NT2/D1 (cell line): ENCODE data around the gene OR5AN1.
"Not testable (repeated sequence)": the region's sequence is repeated elsewhere in the genome, so short reads cannot be mapped to it uniquely, and the experiment has no call there.

Experiments
- DNase-seq: peaks from one replicate; pipeline ENCODE4 v3.0.0-alpha.2; 2011; ENCODE audit warnings: low read depth, low spot score
- H3K27me3 ChIP-seq: 2 replicates; pipeline ENCODE4 v1.6.0; 2011; ENCODE audit warnings: mild to moderate bottlenecking; ENCODE audit not compliant: insufficient read length, insufficient read depth
- H3K36me3 ChIP-seq: 2 replicates; pipeline ENCODE4 v1.6.1; 2011; ENCODE audit warnings: mild to moderate bottlenecking, low read length, mixed read lengths; ENCODE audit not compliant: insufficient read depth, insufficient read length
- H3K4me1 ChIP-seq: 2 replicates; pipeline ENCODE4 v1.5.1; 2011; ENCODE audit not compliant: insufficient read depth, insufficient read length
- H3K4me3 ChIP-seq: 2 replicates; pipeline ENCODE4 v1.5.1; 2011; ENCODE audit warnings: low read depth; ENCODE audit not compliant: insufficient read length
- H3K9ac ChIP-seq: 2 replicates; pipeline ENCODE4 v1.6.0; 2011; ENCODE audit warnings: low read depth; ENCODE audit not compliant: insufficient read length
- H3K9me3 ChIP-seq: 2 replicates; pipeline ENCODE4 v1.5.1; 2011; ENCODE audit warnings: mild to moderate bottlenecking, low read length; ENCODE audit not compliant: insufficient read depth
- SUZ12 ChIP-seq: IDR thresholded peaks from 2 replicates; pipeline ENCODE4 v1.6.1; 2011; ENCODE audit not compliant: insufficient read length, insufficient read depth; ENCODE audit errors: extremely low read depth
- YY1 ChIP-seq: IDR thresholded peaks from 2 replicates; pipeline ENCODE4 v1.6.1; 2011; ENCODE audit not compliant: insufficient read length, insufficient read depth
- ZNF274 ChIP-seq: IDR thresholded peaks from 2 replicates; pipeline ENCODE4 v1.6.1; 2011; ENCODE audit warnings: mild to moderate bottlenecking, low read depth, low read length

The OR5AN1 gene, protein sequence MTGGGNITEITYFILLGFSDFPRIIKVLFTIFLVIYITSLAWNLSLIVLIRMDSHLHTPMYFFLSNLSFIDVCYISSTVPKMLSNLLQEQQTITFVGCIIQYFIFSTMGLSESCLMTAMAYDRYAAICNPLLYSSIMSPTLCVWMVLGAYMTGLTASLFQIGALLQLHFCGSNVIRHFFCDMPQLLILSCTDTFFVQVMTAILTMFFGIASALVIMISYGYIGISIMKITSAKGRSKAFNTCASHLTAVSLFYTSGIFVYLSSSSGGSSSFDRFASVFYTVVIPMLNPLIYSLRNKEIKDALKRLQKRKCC

DNA sequence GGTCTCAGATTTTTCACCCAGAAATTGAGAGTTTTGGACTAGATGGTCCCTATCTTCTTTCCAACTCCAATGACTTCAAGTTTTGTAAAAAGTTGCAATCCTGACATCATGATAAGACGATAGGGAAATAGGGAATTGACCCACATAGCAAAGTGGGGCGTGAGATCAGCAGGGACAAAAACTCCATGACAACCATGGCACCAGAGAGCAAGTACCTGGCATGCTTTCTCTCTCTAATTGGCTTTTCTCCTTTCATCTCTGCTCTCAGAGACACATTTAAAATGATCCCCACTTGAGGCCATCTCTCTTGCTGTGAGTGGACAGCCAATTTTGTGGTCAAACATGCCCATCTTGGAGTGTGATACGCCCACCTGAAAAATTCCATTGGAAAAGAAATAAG, at the start of gene OR5AN1:
Gene OR5AN1, plus strand, starts transcription at position 301 of the 400 bp plus-strand sequence. CDS start 5,564 bp downstream, outside the sequence.
- no peaks in the 10 kb centered on the region for H3K9me3 ChIP-seq
- H3K36me3 ChIP-seq: no peaks in the 10 kb centered on the region
- no peak within 1 kb of the TSS for H3K4me3 ChIP-seq
- DNase-seq: no peak
- H3K4me1 ChIP-seq: no peaks in the 10 kb centered on the region
- no peaks in the 10 kb centered on the region for H3K27me3 ChIP-seq
- no peak within 1 kb of the TSS for H3K9ac ChIP-seq
- no peak for TF ChIP-seq SUZ12
- TF ChIP-seq ZNF274: no peak
- no peak for TF ChIP-seq YY1

DNA sequence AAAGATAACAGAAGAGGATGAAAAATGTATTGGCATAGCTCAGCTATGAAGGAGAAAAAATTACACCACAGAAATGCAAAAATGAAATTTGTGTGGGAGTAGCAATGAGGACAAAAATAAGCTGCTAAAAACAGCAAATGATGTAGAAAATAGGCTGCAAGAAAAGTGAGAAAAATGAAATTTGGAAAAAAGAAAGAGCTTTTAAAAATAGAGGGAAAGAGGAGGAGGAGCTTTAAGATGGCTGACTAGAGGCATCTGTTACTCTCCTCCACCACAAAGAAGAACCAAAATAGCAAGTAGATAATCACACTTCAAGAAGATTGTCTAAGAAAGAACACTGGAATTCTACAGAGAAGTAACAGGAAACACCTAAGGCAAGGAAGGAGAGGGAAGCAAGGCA, 23.7 kb upstream of the OR5AN1 start:
- no peak overlapping the region for H3K9ac ChIP-seq
- H3K9me3 ChIP-seq: no peaks in the 10 kb centered on the region
- TF ChIP-seq SUZ12 (no peak), YY1 (no peak), ZNF274 (no peak)
- H3K4me3 ChIP-seq: no peak overlapping the region
- no peak for DNase-seq
- H3K27me3 ChIP-seq: no peaks in the 10 kb centered on the region
- H3K36me3 ChIP-seq: no peaks in the 10 kb centered on the region
- H3K4me1 ChIP-seq: no peaks in the 10 kb centered on the region

DNA sequence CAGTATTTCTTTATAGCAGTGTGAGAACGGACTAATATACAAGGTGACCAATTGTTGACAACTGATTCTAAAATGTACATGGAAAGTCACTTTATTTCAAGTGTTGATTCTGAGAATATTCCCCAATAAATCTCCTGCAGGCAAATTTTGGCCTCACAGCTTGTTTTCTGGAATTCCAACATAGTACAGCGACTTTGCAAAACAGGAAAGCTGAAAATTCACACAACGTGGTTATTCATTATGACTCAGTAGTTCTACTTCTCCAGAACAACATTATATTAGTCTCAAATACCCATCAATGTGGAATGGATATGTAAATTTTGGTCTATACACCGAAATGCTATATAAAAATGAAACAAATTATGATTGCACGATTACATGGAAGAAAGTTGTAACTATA, 22.5 kb upstream of the OR5AN1 start:
- no peak overlapping the region for H3K4me3 ChIP-seq
- TF ChIP-seq SUZ12 (no peak), YY1 (no peak)
- H3K4me1 ChIP-seq: no peaks in the 10 kb centered on the region
- no peak for DNase-seq
- H3K9ac ChIP-seq: no peak overlapping the region
- no peaks in the 10 kb centered on the region for H3K36me3 ChIP-seq
- H3K9me3 ChIP-seq: no peaks in the 10 kb centered on the region
- H3K27me3 ChIP-seq: no peaks in the 10 kb centered on the region

DNA sequence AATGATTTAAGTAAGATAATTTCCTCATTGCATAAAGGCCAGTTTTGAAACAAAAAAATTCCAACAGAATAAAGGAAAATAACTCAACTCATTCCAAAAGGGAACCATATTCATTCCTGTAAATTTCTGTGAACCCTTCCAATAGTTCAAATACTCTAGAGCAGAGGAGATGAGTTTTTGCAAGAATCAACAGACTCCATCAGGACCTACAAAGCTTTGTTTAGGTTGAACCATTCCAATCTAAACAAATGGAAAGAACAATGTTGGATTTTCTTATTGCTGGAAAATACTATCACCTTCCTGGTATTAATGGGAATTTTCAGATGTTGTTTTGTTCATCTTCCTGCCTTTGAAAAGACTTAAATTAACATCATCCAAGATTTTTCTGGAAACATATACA, 21.8 kb upstream of the OR5AN1 start:
- H3K4me3 ChIP-seq: no peak overlapping the region
- no peaks in the 10 kb centered on the region for H3K4me1 ChIP-seq
- no peak overlapping the region for H3K9ac ChIP-seq
- no peaks in the 10 kb centered on the region for H3K9me3 ChIP-seq
- TF ChIP-seq YY1: no peak
- no peak for TF ChIP-seq SUZ12
- no peak for TF ChIP-seq ZNF274
- no peaks in the 10 kb centered on the region for H3K36me3 ChIP-seq
- no peaks in the 10 kb centered on the region for H3K27me3 ChIP-seq
- DNase-seq: no peak

DNA sequence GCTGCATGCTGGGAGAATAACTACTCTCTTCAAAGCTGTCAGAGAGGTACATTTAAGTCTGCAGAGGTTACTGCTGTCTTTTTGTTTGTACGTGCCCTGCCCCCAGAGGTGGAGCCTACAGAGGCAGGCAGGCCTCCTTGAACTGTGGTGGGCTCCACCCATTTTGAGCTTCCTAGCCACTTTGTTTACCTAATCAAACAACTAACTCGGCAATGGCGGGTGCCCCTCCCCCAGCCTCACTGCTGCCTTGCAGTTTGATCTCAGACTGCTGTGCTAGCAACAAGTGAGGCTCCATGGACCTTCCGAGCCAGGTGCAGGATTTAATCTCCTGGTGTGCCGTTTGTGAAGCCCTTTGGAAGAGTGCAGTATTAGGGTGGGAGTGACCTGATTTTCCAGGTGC, 9.0 kb upstream of the OR5AN1 start:
- H3K4me1 ChIP-seq, DNase-seq: not testable (repeated sequence)

DNA sequence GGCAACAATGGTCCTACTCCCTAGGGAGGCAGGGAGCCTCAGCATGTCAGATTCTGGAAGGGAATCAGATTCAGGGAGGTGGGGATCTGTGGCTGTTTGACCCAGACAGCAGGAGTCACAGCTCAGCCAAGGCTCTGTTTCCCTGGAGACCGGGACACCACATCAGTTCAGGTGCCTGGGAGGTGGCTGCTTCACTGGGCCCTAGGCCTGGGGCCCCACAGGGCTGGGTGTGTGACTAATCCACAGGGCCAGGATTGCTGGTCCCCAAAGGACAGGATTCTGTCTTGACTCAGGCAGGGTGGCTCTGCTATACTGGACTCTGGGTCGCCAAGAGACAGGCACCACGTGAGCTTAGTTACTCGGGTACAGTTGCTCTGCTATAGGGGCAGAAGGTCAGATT, 3.5 kb upstream of the OR5AN1 start:
- Histone ChIP-seq H3K9me3 (peaks cover under 1% of the 10 kb centered on the region; the same call in 1 of the 2 replicates), H3K9ac (no peak overlapping the region), H3K27me3 (no peaks in the 10 kb centered on the region), H3K4me3 (no peak overlapping the region), H3K4me1 (no peaks in the 10 kb centered on the region), H3K36me3 (no peaks in the 10 kb centered on the region)
- DNase-seq: no peak
- TF ChIP-seq YY1 (no peak), ZNF274 (no peak), SUZ12 (no peak)

More for the DNA sequence above, 9.0 kb upstream of the OR5AN1 start:
- not testable (repeated sequence) for H3K9me3 ChIP-seq, H3K27me3 ChIP-seq, H3K4me3 ChIP-seq, H3K36me3 ChIP-seq, H3K9ac ChIP-seq

- H3K27me3 ChIP-seq: no peaks in the 10 kb centered on the region
- H3K36me3 ChIP-seq: no peaks in the 10 kb centered on the region
- DNase-seq: no peak
- TF ChIP-seq ZNF274: no peak
- TF ChIP-seq YY1: no peak
- TF ChIP-seq SUZ12: no peak
- no peaks in the 10 kb centered on the region for H3K9me3 ChIP-seq
- no peak overlapping the region for H3K9ac ChIP-seq
- H3K4me3 ChIP-seq: no peak overlapping the region
- H3K4me1 ChIP-seq: no peaks in the 10 kb centered on the region
Observed at GRCh38 chr11:59356561-59356960, 2.1 kb upstream of the OR5AN1 start.

- H3K4me3 ChIP-seq: no peak overlapping the region
- no peaks in the 10 kb centered on the region for H3K36me3 ChIP-seq
- H3K9me3 ChIP-seq: no peaks in the 10 kb centered on the region
- no peak for DNase-seq
- H3K9ac ChIP-seq: no peak overlapping the region
- H3K4me1 ChIP-seq: no peaks in the 10 kb centered on the region
- no peaks in the 10 kb centered on the region for H3K27me3 ChIP-seq
- TF ChIP-seq ZNF274: no peak
- no peak for TF ChIP-seq SUZ12
Observed at GRCh38 chr11:59358020-59358419, 675 bp upstream of the OR5AN1 start.
